IMR-90 (cell line): Measurements from ENCODE around the gene KDM1A. TPM values are rescaled to one million over a fixed set of nuclear protein-coding genes. Genes with fewer than 3 reads are reported as not detected.

Experiments used
- ATAC-seq: fragments of 200-7000 bp; cut with Tn5 transposase; 2 replicates; pipeline ENCODE4 v1.9.1; 2020; ENCODE audit warnings: low read depth, mild to moderate bottlenecking, moderate library complexity
- BruUV-seq: library from RNA; stranded (reverse); fragments of 400-500 nt; replicated peaks from 2 replicates; lab custom pipeline; 2021; lab: Mats Ljungman, UMichigan
- CTCF ChIA-PET: fragments of 300-600 bp; formaldehyde crosslinking; extraction: SDS; loops from one replicate; lab custom pipeline; 2021; ENCODE audit warnings: antibody characterized with exemption; lab: Yijun Ruan, JAX
- POLR2A ChIA-PET: fragments of 300-600 bp; sonication (Branson Sonifier 250); formaldehyde crosslinking; loops from one replicate; lab custom pipeline; 2022; ENCODE audit warnings: antibody characterized with exemption; ENCODE audit not compliant: unreplicated experiment; lab: Charles Lee
- DNase-seq: peaks from one replicate; pipeline ENCODE4 v3.0.0; 2013
- H2AFZ ChIP-seq: replicated peaks from 2 replicates; pipeline ENCODE3; 2013; ENCODE audit warnings: low read length, mild to moderate bottlenecking; ENCODE audit not compliant: poor library complexity
- H2AK5ac ChIP-seq: 2 replicates; pipeline ENCODE4 v1.6.1; 2013; ENCODE audit warnings: low read depth, low read length, inconsistent platforms
- H2AK9ac ChIP-seq: replicated peaks from 2 replicates; pipeline ENCODE3; 2013; ENCODE audit warnings: mild to moderate bottlenecking, low read depth, low read length, moderate library complexity; ENCODE audit not compliant: poor library complexity
- H2BK120ac ChIP-seq: 2 replicates; pipeline ENCODE4 v1.6.1; 2013; ENCODE audit warnings: low read depth, low read length, inconsistent platforms
- H2BK15ac ChIP-seq: 3 replicates; pipeline ENCODE4 v1.6.1; 2013; ENCODE audit warnings: low read depth, low read length, inconsistent platforms
- H2BK20ac ChIP-seq: 2 replicates; pipeline ENCODE4 v1.6.1; 2013; ENCODE audit warnings: low read depth, mild to moderate bottlenecking, inconsistent platforms, low read length, moderate library complexity
- H2BK5ac ChIP-seq: 2 replicates; pipeline ENCODE4 v1.6.1; 2013; ENCODE audit warnings: mild to moderate bottlenecking, low read depth, low read length, inconsistent platforms; ENCODE audit not compliant: poor library complexity, severe bottlenecking
- H3K14ac ChIP-seq: replicated peaks from 2 replicates; pipeline ENCODE4 v1.6.1; 2013; ENCODE audit warnings: low read depth, low read length, inconsistent platforms
- H3K18ac ChIP-seq: 2 replicates; pipeline ENCODE4 v1.6.1; 2013; ENCODE audit warnings: low read depth, low read length, control low read depth
- H3K23ac ChIP-seq: 2 replicates; pipeline ENCODE4 v1.6.1; 2013; ENCODE audit warnings: low read depth, low read length, inconsistent platforms
- H3K27ac ChIP-seq: 2 replicates; pipeline ENCODE4 v1.5.1; 2013; ENCODE audit warnings: mild to moderate bottlenecking, control low read depth, low read length; ENCODE audit not compliant: insufficient read depth
- H3K27me3 ChIP-seq: 2 replicates; pipeline ENCODE4 v1.6.1; 2013; ENCODE audit warnings: low read length; ENCODE audit not compliant: control insufficient read depth, insufficient read depth
- H3K36me3 ChIP-seq: 2 replicates; pipeline ENCODE4 v1.6.1; 2013; ENCODE audit warnings: low read length, mixed read lengths; ENCODE audit not compliant: control insufficient read depth, insufficient read depth
- H3K4ac ChIP-seq: 2 replicates; pipeline ENCODE4 v1.6.1; 2013; ENCODE audit warnings: low read depth, low read length, inconsistent platforms
- H3K4me1 ChIP-seq: 2 replicates; pipeline ENCODE4 v1.6.1; 2013; ENCODE audit warnings: low read length, mixed read lengths; ENCODE audit not compliant: control insufficient read depth, insufficient read depth
- H3K4me2 ChIP-seq: 2 replicates; pipeline ENCODE4 v1.6.1; 2013; ENCODE audit warnings: low read depth, mild to moderate bottlenecking, control low read depth, low read length, moderate library complexity
- H3K4me3 ChIP-seq: 2 replicates; pipeline ENCODE4 v1.5.1; 2013; ENCODE audit warnings: low read depth, mild to moderate bottlenecking, control low read depth, low read length, moderate library complexity; ENCODE audit not compliant: insufficient read depth
- H3K56ac ChIP-seq: 2 replicates; pipeline ENCODE4 v1.6.1; 2013; ENCODE audit warnings: low read length, inconsistent platforms; ENCODE audit not compliant: insufficient read depth; ENCODE audit errors: extremely low read depth
- H3K79me1 ChIP-seq, 2 experiments: 2 replicates each; pipeline ENCODE4 v1.6.1; 2013; ENCODE audit warnings: low read length in 2 of 2, inconsistent platforms in 1 of 2, low read depth in 1 of 2
- H3K9ac ChIP-seq: 2 replicates; pipeline ENCODE4 v1.6.1; 2013; ENCODE audit warnings: low read depth, low read length, control low read depth
- H3K9me1 ChIP-seq: 2 replicates; pipeline ENCODE4 v1.6.1; 2013; ENCODE audit warnings: low read length, inconsistent platforms; ENCODE audit not compliant: insufficient read depth
- H3K9me3 ChIP-seq: 2 replicates; pipeline ENCODE4 v1.6.1; 2013; ENCODE audit warnings: low read length; ENCODE audit not compliant: control insufficient read depth, insufficient read depth
- H4K20me1 ChIP-seq: 2 replicates; pipeline ENCODE4 v1.6.1; 2013; ENCODE audit warnings: low read length, inconsistent platforms; ENCODE audit not compliant: insufficient read depth
- H4K5ac ChIP-seq: 2 replicates; pipeline ENCODE4 v1.6.1; 2013; ENCODE audit warnings: mild to moderate bottlenecking, low read depth, low read length, control low read depth
- H4K8ac ChIP-seq, 2 experiments: 2 replicates each; pipeline ENCODE4 v1.6.1; 2013; ENCODE audit warnings: low read depth in 2 of 2, low read length in 2 of 2, control low read depth in 1 of 2, inconsistent platforms in 1 of 2
- H4K91ac ChIP-seq: 2 replicates; pipeline ENCODE4 v1.6.1; 2013; ENCODE audit warnings: low read depth, low read length, inconsistent platforms; ENCODE audit not compliant: insufficient read depth
- BHLHE40 ChIP-seq: fragments of 150-350 bp; IDR thresholded peaks from 2 replicates; pipeline ENCODE4 v1.6.1; 2016; ENCODE audit warnings: mild to moderate bottlenecking, low read depth, low read length
- CHD1 ChIP-seq: IDR thresholded peaks from 2 replicates; pipeline ENCODE4 v1.6.1; 2012; ENCODE audit warnings: low read depth, low read length, improper control_type of control experiment
- ELK1 ChIP-seq: fragments of 150-350 bp; IDR thresholded peaks from 2 replicates; pipeline ENCODE4 v1.6.1; 2016; ENCODE audit warnings: low read depth, mild to moderate bottlenecking, low read length, moderate library complexity, borderline replicate concordance
- FOS ChIP-seq: fragments of 150-350 bp; IDR thresholded peaks from 2 replicates; pipeline ENCODE4 v1.6.1; 2016; ENCODE audit warnings: low read depth, low read length
- MAZ ChIP-seq: IDR thresholded peaks from 2 replicates; pipeline ENCODE4 v1.6.1; 2012; ENCODE audit warnings: low read depth, mild to moderate bottlenecking, low read length, improper control_type of control experiment, moderate library complexity, borderline replicate concordance
- POLR2A ChIP-seq: IDR thresholded peaks from 2 replicates; pipeline ENCODE4 v1.6.1; 2012; ENCODE audit warnings: mild to moderate bottlenecking, low read depth, low read length
- RAD21 ChIP-seq: IDR thresholded peaks from 2 replicates; pipeline ENCODE4 v1.6.1; 2012; ENCODE audit warnings: low read length, improper control_type of control experiment
- RCOR1 ChIP-seq: IDR thresholded peaks from 2 replicates; pipeline ENCODE4 v1.6.1; 2012; ENCODE audit warnings: mild to moderate bottlenecking, low read length, improper control_type of control experiment; ENCODE audit not compliant: insufficient replicate concordance
- RFX5 ChIP-seq: IDR thresholded peaks from 2 replicates; pipeline ENCODE4 v1.8.0; 2012; ENCODE audit warnings: low read depth, mild to moderate bottlenecking, low read length, moderate library complexity
- SMC3 ChIP-seq: fragments of 150-350 bp; IDR thresholded peaks from 2 replicates; pipeline ENCODE4 v1.6.1; 2016; ENCODE audit warnings: low read depth, mild to moderate bottlenecking, antibody characterized with exemption, low read length, moderate library complexity
- WGBS, 2 experiments: methylation state at CpG; one replicate each; pipeline versions ENCODE4 v1.1.5 to v1.1.7; 2013; ENCODE audit warnings: missing lambda C conversion rate in 2 of 2; ENCODE audit not compliant: insufficient read length in 1 of 2; ENCODE audit errors: extremely low coverage in 2 of 2; 5-methylcytosine and 5-hydroxymethylcytosine counted together
- dilution Hi-C: fragments of 300-500 bp; cut with HindIII; formaldehyde crosslinking; loops from one replicate; pipeline ENCODE4 v1.14.3; 2018; ENCODE audit warnings: low sequenced_read_pairs; ENCODE audit not compliant: unreplicated experiment
- in situ Hi-C: fragments of 300-500 bp; cut with MboI; formaldehyde crosslinking; loops from 3 replicates; pipeline ENCODE4 v1.14.3; 2019; ENCODE audit warnings: low sequenced_read_pairs, inconsistent platforms, mixed read lengths
- intact Hi-C: fragments of 100-400 bp; cut with micrococcal nuclease; formaldehyde crosslinking; loops from 2 replicates; pipeline ENCODE4 v1.10.0; 2022
- polyA plus RNA-seq, 3 experiments: library from polyadenylated mRNA; depleted of rRNA; stranded (reverse); fragments of >200 nt; gene quantifications; 2 replicates each; pipeline ENCODE4 v1.2.3, GENCODE V29; 2012; ENCODE audit warnings: low replicate concordance in 1 of 3
- total RNA-seq: library from RNA; depleted of rRNA; stranded (reverse); fragments of >200 nt; gene quantifications from 2 replicates; pipeline ENCODE4 v1.2.3, GENCODE V29; 2012

Gene KDM1A
- total and polyA plus RNA-seq, 2 of the 4 experiments (the other 2 are of a cell fraction): 58.7 to 104 TPM

DNA sequence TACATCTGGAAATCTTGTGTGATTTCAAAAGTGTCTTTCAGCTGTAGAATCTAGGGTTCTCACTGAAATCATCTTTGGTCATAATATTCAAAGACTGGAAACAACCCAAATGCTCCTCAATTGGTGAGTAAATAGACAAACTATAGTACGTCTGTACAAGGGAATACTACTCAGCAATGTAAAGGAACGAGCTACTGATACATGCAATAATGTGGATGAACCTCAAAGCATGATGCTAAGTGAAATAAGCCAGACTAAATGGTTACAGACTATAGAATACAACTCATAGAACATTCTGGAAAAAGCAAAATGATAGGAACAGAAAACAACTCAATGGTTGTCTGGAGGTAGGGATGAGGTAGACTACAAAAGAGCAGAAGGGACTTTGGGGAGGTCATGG, 49.2 kb upstream of the KDM1A start (continued):
- no peak for TF ChIP-seq MAZ

DNA sequence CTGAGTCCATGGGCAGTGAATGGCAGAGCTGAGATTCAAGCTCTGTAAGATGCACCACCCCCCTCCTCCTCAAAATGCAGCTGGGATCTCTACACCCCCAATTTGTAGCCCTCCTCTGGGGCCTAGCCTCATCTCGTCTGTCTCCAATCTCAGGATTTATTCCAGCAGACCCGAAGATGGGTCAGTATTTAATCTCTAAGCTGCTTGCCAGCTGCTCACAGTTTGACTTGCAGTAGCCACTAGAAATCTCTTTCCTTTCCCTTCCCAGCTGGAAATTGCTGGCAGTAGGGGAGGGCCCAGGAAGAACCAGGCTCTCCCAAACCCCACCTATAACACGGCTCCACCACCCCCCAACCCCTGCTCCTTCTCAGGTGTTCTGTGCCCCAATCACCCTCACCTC, 48.1 kb upstream of the KDM1A start:
- DNase-seq (no peak), ATAC-seq (no peak)
- Histone ChIP-seq H3K4me2 (no peak overlapping the region), H3K4me1 (peaks cover 2% of the 10 kb centered on the region; the same call in 1 of the 2 replicates), H2BK15ac (no peak overlapping the region), H4K20me1 (0 out of 2 replicates have a peak, but pooled peaks cover 3% of the 10 kb centered on the region), H3K4ac (no peak overlapping the region), H3K56ac (no peak overlapping the region), H3K9me3 (peaks cover 6% of the 10 kb centered on the region), H4K8ac (no peak overlapping the region), H4K91ac (no peak overlapping the region), H3K18ac (no peak overlapping the region), H3K36me3 (no peaks in the 10 kb centered on the region), H2BK120ac (no peak overlapping the region), H3K9me1 (no peaks in the 10 kb centered on the region), H3K23ac (no peak overlapping the region), H3K27ac (no peak overlapping the region), H2BK20ac (no peak overlapping the region), H3K4me3 (no peak overlapping the region), H3K27me3 (peaks cover 49% of the 10 kb centered on the region), H2AK9ac (no peak overlapping the region), H2BK5ac (no peak overlapping the region), H3K9ac (no peak overlapping the region), H2AFZ (no peak overlapping the region), H2AK5ac (no peak overlapping the region), H4K5ac (no peak overlapping the region), H3K14ac (no peak overlapping the region), H3K79me1 (no peaks in the 10 kb centered on the region)
- dilution Hi-C loops: no loop called here
- no TSS peak for BruUV-seq
- TF ChIP-seq RCOR1: no peak
- TF ChIP-seq FOS: no peak
- TF ChIP-seq SMC3: no peak
- TF ChIP-seq RAD21: no peak
- no peak for TF ChIP-seq POLR2A
- no peak for TF ChIP-seq RFX5
- no peak for TF ChIP-seq MAZ
- no peak for TF ChIP-seq BHLHE40
- no peak for TF ChIP-seq ELK1
- TF ChIP-seq CHD1: no peak
- CTCF ChIA-PET: no interaction called here
- in situ Hi-C loops: loop anchor here (10.0 kb wide), 1 partner anchor 564 kb away; the partner anchor contains the start of gene E2F2
- POLR2A ChIA-PET: no interaction called here
- 33% methylated on average over 2 of the region's 3 CpGs; no CpG with 5 or more reads in 1 of the 2 experiments for WGBS, 2 experiments
- intact Hi-C loops: loop anchor here (10.0 kb wide), 1 partner anchor 664 kb away; no protein-coding TSS in a partner anchor
